Measurements from ENCODE around the gene ZBTB16. TPM values are rescaled to one million over a fixed set of nuclear protein-coding genes. Genes with fewer than 3 reads are reported as not detected.

ZBTB16 gene
- total and polyA plus RNA-seq, 2 of the 4 experiments (the other 2 are of a cell fraction) = not detected

GRCh38 chr11:114242032-114242431 is 182.5 kb downstream of the ZBTB16 start:
- no peak overlapping the region for H2BK15ac ChIP-seq (ENCODE audit: low read depth, low read length)
- H3K4me2 ChIP-seq (ENCODE audit: low read depth, low read length) = no peak overlapping the region
- no peak for TF ChIP-seq FOS (IDR thresholded peaks at IDR 0.05; ENCODE audit: low read depth, low read length)
- no peak for TF ChIP-seq CHD1 (IDR thresholded peaks at IDR 0.05; ENCODE audit: low read depth, low read length)
- no peak for TF ChIP-seq POLR2A (IDR thresholded peaks at IDR 0.05; ENCODE audit: low read depth, low read length)
- no peak for TF ChIP-seq CEBPB (IDR thresholded peaks at IDR 0.05; ENCODE audit: low read depth, low read length)
- TF ChIP-seq MXI1 (IDR thresholded peaks at IDR 0.05; ENCODE audit: borderline replicate concordance, low read depth, low read length) = no peak
- TF ChIP-seq MAFK (IDR thresholded peaks at IDR 0.05; ENCODE audit: low read depth, low read length) = no peak
- TF ChIP-seq BHLHE40 (IDR thresholded peaks at IDR 0.05; ENCODE audit: low read depth, low read length) = no peak
- no peak for TF ChIP-seq CTCF (conservative IDR thresholded peaks at IDR 0.05; ENCODE audit: low read depth, low read length)
- H2AK9ac ChIP-seq (replicated peaks; ENCODE audit: low read depth, low read length, poor library complexity) = no peak overlapping the region
- no peak overlapping the region for H2BK120ac ChIP-seq (ENCODE audit: low read depth, low read length)
- dilution Hi-C loops (cut with HindIII; ENCODE audit: low sequenced_read_pairs, unreplicated experiment) (no loop called here), in situ Hi-C loops (cut with MboI; ENCODE audit: low sequenced_read_pairs) (no loop called here), intact Hi-C loops (cut with micrococcal nuclease) (no loop called here)
- no peak overlapping the region for H3K14ac ChIP-seq (replicated peaks; ENCODE audit: low read depth, low read length)
- no peak overlapping the region for H4K91ac ChIP-seq (ENCODE audit: insufficient read depth, low read depth, low read length)
- no peaks in the 10 kb centered on the region for H3K79me1 ChIP-seq (ENCODE audit: low read depth in 1 of 2, low read length in 2 of 2)
- H3K27me3 ChIP-seq (ENCODE audit: control insufficient read depth, insufficient read depth, low read length) = peaks cover 32% of the 10 kb centered on the region
- H2BK20ac ChIP-seq (ENCODE audit: low read depth, low read length) = no peak overlapping the region
- CTCF ChIA-PET = no interaction called here
- H3K4me3 ChIP-seq (ENCODE audit: insufficient read depth, low read depth, low read length) = no peak overlapping the region
- no peaks in the 10 kb centered on the region for H4K20me1 ChIP-seq (ENCODE audit: insufficient read depth, low read length)
- no peak overlapping the region for H3K56ac ChIP-seq (ENCODE audit: extremely low read depth, insufficient read depth, low read length)
- POLR2A ChIA-PET (ENCODE audit: unreplicated experiment) = no interaction called here
- H4K5ac ChIP-seq (ENCODE audit: low read depth, low read length) = no peak overlapping the region
- no peak overlapping the region for H3K27ac ChIP-seq (ENCODE audit: insufficient read depth, low read length)
- H3K4me1 ChIP-seq (ENCODE audit: control insufficient read depth, insufficient read depth, low read length) = no peaks in the 10 kb centered on the region; the same call in 1 of the 2 replicates
- H2AFZ ChIP-seq (replicated peaks; ENCODE audit: low read length, poor library complexity) = peak overlapping the region; percentile 32
- DNase-seq (no peak), ATAC-seq (ENCODE audit: low read depth) (no peak)
- H3K9ac ChIP-seq (ENCODE audit: low read depth, low read length) = no peak overlapping the region
- no peak overlapping the region for H2AK5ac ChIP-seq (ENCODE audit: low read depth, low read length)
- H3K9me3 ChIP-seq (ENCODE audit: control insufficient read depth, insufficient read depth, low read length) = no peaks in the 10 kb centered on the region
- H3K18ac ChIP-seq (ENCODE audit: low read depth, low read length) = no peak overlapping the region
- no TSS peak for BruUV-seq (replicated peaks)
- H3K36me3 ChIP-seq (ENCODE audit: control insufficient read depth, insufficient read depth, low read length) = no peaks in the 10 kb centered on the region
- H3K9me1 ChIP-seq (ENCODE audit: insufficient read depth, low read length) = no peaks in the 10 kb centered on the region
- H2BK5ac ChIP-seq (ENCODE audit: low read depth, low read length, poor library complexity, severe bottlenecking) = no peak overlapping the region
- 84% methylated on average over 12 of the region's 15 CpGs; no CpG with 5 or more reads in 1 of the 2 experiments for WGBS, 2 experiments (ENCODE audit: extremely low coverage in 2 of 2, insufficient read length in 1 of 2)
- H4K8ac ChIP-seq (ENCODE audit: low read depth in 2 of 2, low read length in 2 of 2) = no peak overlapping the region
- no peak overlapping the region for H3K23ac ChIP-seq (ENCODE audit: low read depth, low read length)
- H3K4ac ChIP-seq (ENCODE audit: low read depth, low read length) = no peak overlapping the region

Data from IMR-90 (cell line).